H9 (cell line): Measurements from ENCODE around the gene HAL. TPM values are rescaled to one million over a fixed set of nuclear protein-coding genes. Genes with fewer than 3 reads are reported as not detected.

Source experiments
- DNase-seq: peaks from one replicate; pipeline ENCODE4 v3.0.0-alpha.2; 2017
- H2AFZ ChIP-seq: one replicate; pipeline ENCODE4 v1.6.1; 2013; ENCODE audit warnings: mild to moderate bottlenecking, low read length, control low read depth, moderate library complexity
- H2AK5ac ChIP-seq: 2 replicates; pipeline ENCODE4 v1.6.1; 2013; ENCODE audit warnings: low read length, control low read depth, mixed read lengths; ENCODE audit not compliant: insufficient read length
- H2BK120ac ChIP-seq: one replicate; pipeline ENCODE4 v1.6.1; 2013; ENCODE audit warnings: low read depth, mild to moderate bottlenecking, low read length, control low read depth, inconsistent platforms; ENCODE audit not compliant: poor library complexity, severe bottlenecking
- H2BK12ac ChIP-seq: 2 replicates; pipeline ENCODE4 v1.6.1; 2013; ENCODE audit warnings: low read length, control low read depth, mixed read lengths, low read depth; ENCODE audit not compliant: insufficient read length
- H2BK15ac ChIP-seq: 2 replicates; pipeline ENCODE4 v1.6.1; 2013; ENCODE audit warnings: low read depth, low read length, control low read depth
- H2BK20ac ChIP-seq: one replicate; pipeline ENCODE4 v1.6.1; 2013; ENCODE audit warnings: low read depth, mild to moderate bottlenecking, low read length, control low read depth, inconsistent platforms; ENCODE audit not compliant: poor library complexity, severe bottlenecking
- H2BK5ac ChIP-seq: 2 replicates; pipeline ENCODE4 v1.6.1; 2013; ENCODE audit warnings: low read length, control low read depth, mixed read lengths; ENCODE audit not compliant: insufficient read length
- H3K14ac ChIP-seq: 2 replicates; pipeline ENCODE4 v1.6.1; 2013; ENCODE audit warnings: low read length, control low read depth; ENCODE audit not compliant: insufficient read depth
- H3K18ac ChIP-seq: 2 replicates; pipeline ENCODE4 v1.6.1; 2013; ENCODE audit warnings: low read depth, mild to moderate bottlenecking, mixed read lengths, low read length, control low read depth; ENCODE audit not compliant: insufficient read length
- H3K23ac ChIP-seq: 2 replicates; pipeline ENCODE4 v1.6.1; 2013; ENCODE audit warnings: low read length, control low read depth, mixed read lengths, low read depth; ENCODE audit not compliant: insufficient read length
- H3K23me2 ChIP-seq: 2 replicates; pipeline ENCODE4 v1.6.1; 2013; ENCODE audit warnings: low read depth, mild to moderate bottlenecking, mixed read lengths, low read length, control low read depth; ENCODE audit not compliant: insufficient read length, poor library complexity, severe bottlenecking
- H3K27ac ChIP-seq: 2 replicates; pipeline ENCODE4 v1.5.1; 2013; ENCODE audit warnings: low read length, control low read depth, mixed read lengths, low read depth; ENCODE audit not compliant: insufficient read length
- H3K27me3 ChIP-seq: 2 replicates; pipeline ENCODE4 v1.6.1; 2013; ENCODE audit warnings: low read length, control low read depth, inconsistent platforms; ENCODE audit not compliant: insufficient read depth
- H3K4ac ChIP-seq: 2 replicates; pipeline ENCODE4 v1.6.1; 2013; ENCODE audit warnings: low read depth, mild to moderate bottlenecking, control low read depth, inconsistent platforms, low read length, moderate library complexity
- H3K4me1 ChIP-seq: 2 replicates; pipeline ENCODE4 v1.6.1; 2013; ENCODE audit warnings: low read length, control low read depth, inconsistent platforms; ENCODE audit not compliant: insufficient read depth
- H3K4me2 ChIP-seq: 2 replicates; pipeline ENCODE4 v1.6.1; 2013; ENCODE audit warnings: low read length, control low read depth, mixed read lengths; ENCODE audit not compliant: insufficient read length, insufficient read depth
- H3K56ac ChIP-seq: 2 replicates; pipeline ENCODE4 v1.6.1; 2013; ENCODE audit warnings: low read depth, mild to moderate bottlenecking, mixed read lengths, low read length, control low read depth; ENCODE audit not compliant: insufficient read length
- H3K79me1 ChIP-seq: 2 replicates; pipeline ENCODE4 v1.6.1; 2013; ENCODE audit warnings: low read depth, mild to moderate bottlenecking, moderate library complexity, low read length, control low read depth, inconsistent platforms; ENCODE audit not compliant: insufficient read depth, poor library complexity, severe bottlenecking
- H3K79me2 ChIP-seq: 2 replicates; pipeline ENCODE4 v1.6.1; 2013; ENCODE audit warnings: low read length, control low read depth, inconsistent platforms; ENCODE audit not compliant: insufficient read depth
- H3K9ac ChIP-seq: 2 replicates; pipeline ENCODE4 v1.6.1; 2013; ENCODE audit warnings: low read length, control low read depth, mixed read lengths; ENCODE audit not compliant: insufficient read length; ENCODE audit errors: extremely low read depth
- H3K9me3 ChIP-seq: one replicate; pipeline ENCODE4 v1.6.1; 2013; ENCODE audit warnings: low read depth, low read length, inconsistent platforms; ENCODE audit not compliant: control insufficient read depth
- H3T11ph ChIP-seq: one replicate; pipeline ENCODE4 v1.6.1; 2013; ENCODE audit warnings: mild to moderate bottlenecking, low read length, control low read depth, inconsistent platforms
- H4K20me1 ChIP-seq: one replicate; pipeline ENCODE4 v1.6.1; 2013; ENCODE audit not compliant: control insufficient read depth, insufficient read length, insufficient read depth
- H4K5ac ChIP-seq: 2 replicates; pipeline ENCODE4 v1.6.1; 2013; ENCODE audit warnings: low read depth, mild to moderate bottlenecking, mixed read lengths, low read length, control low read depth; ENCODE audit not compliant: insufficient read length
- H4K8ac ChIP-seq: replicated peaks from 2 replicates; pipeline ENCODE4 v1.6.1; 2013; ENCODE audit warnings: low read length, control low read depth, mixed read lengths, low read depth; ENCODE audit not compliant: insufficient read length
- H4K91ac ChIP-seq: 2 replicates; pipeline ENCODE4 v1.6.1; 2013; ENCODE audit warnings: low read depth, mild to moderate bottlenecking, moderate library complexity, mixed read lengths, low read length, control low read depth; ENCODE audit not compliant: insufficient read length
- H3K27ac Mint-ChIP-seq, 3 experiments: 2 replicates in 2 of 3; 3 replicates in 1 of 3; pipeline ENCODE4 v1.8.0; 2020 to 2021; ENCODE audit warnings: mixed read lengths in 3 of 3, mild to moderate bottlenecking in 1 of 3, moderate library complexity in 1 of 3
- H3K27me3 Mint-ChIP-seq: 2 replicates; pipeline ENCODE4 v1.8.0; 2021; ENCODE audit warnings: low read depth, mild to moderate bottlenecking, moderate library complexity, mixed read lengths
- H3K36me3 Mint-ChIP-seq, 3 experiments: 2 replicates in 2 of 3; 3 replicates in 1 of 3; pipeline ENCODE4 v1.8.0; 2020 to 2021; ENCODE audit warnings: low read depth in 3 of 3, mixed read lengths in 3 of 3; ENCODE audit not compliant: insufficient read depth in 1 of 3
- H3K4me1 Mint-ChIP-seq, 2 experiments: 2 replicates each; pipeline ENCODE4 v1.8.0; 2020; ENCODE audit warnings: mixed read lengths in 2 of 2
- H3K4me3 Mint-ChIP-seq, 2 experiments: 2 replicates in 1 of 2; 3 replicates in 1 of 2; pipeline ENCODE4 v1.8.0; 2020 to 2021; ENCODE audit warnings: mild to moderate bottlenecking in 2 of 2, mixed read lengths in 2 of 2, moderate library complexity in 1 of 2
- H3K9me3 Mint-ChIP-seq, 2 experiments: 2 replicates in 1 of 2; 3 replicates in 1 of 2; pipeline ENCODE4 v1.8.0; 2020; ENCODE audit warnings: mild to moderate bottlenecking in 2 of 2, mixed read lengths in 2 of 2, moderate library complexity in 1 of 2
- CTCF ChIP-seq: fragments of 200-600 bp; sonication (generic); conservative IDR thresholded peaks from 3 replicates; pipeline ENCODE4 v1.8.0; 2021; ENCODE audit warnings: antibody characterized with exemption, mild to moderate bottlenecking
- WGBS: extraction: QIAGEN DNeasy Blood & Tissue Kit; methylation state at CpG from one replicate; pipeline ENCODE4 v1.1.7; 2013; ENCODE audit warnings: missing lambda C conversion rate, low lambda C conversion rate, mixed read lengths; ENCODE audit not compliant: insufficient read length; ENCODE audit errors: extremely low coverage; 5-methylcytosine and 5-hydroxymethylcytosine counted together
- total RNA-seq: library from RNA; stranded (reverse); gene quantifications from 2 replicates; pipeline ENCODE4 v1.2.1, GENCODE V29; 2021

The HAL gene
- total RNA-seq, 1 experiment from 2014 or later = 0.35 TPM

GRCh38 chr12:96044943-96045290 is 48.8 kb upstream of the HAL start:
- H3K4ac ChIP-seq = no peak overlapping the region
- no peaks in the 10 kb centered on the region for H3K27me3 Mint-ChIP-seq

More at GRCh38 chr12:96044943-96045290, 48.8 kb upstream of the HAL start:
- H3T11ph ChIP-seq = no peak overlapping the region
- no peak overlapping the region for H3K4me3 Mint-ChIP-seq
- H2BK12ac ChIP-seq = no peak overlapping the region
- H2BK15ac ChIP-seq = no peak overlapping the region; the same call in 1 of the 2 replicates
- no peak overlapping the region for H3K23ac ChIP-seq
- H3K4me1 ChIP-seq = no peaks in the 10 kb centered on the region
- H4K8ac ChIP-seq = no peak overlapping the region
- DNase-seq = no peak
- H4K20me1 ChIP-seq = no peaks in the 10 kb centered on the region
- no peak overlapping the region for H2BK20ac ChIP-seq
- no peak overlapping the region for H3K4me2 ChIP-seq
- H3K56ac ChIP-seq = no peak overlapping the region
- no peak for TF ChIP-seq CTCF
- WGBS = no CpG with 5 or more reads among the region's 2 CpGs
- no peaks in the 10 kb centered on the region for H3K79me2 ChIP-seq
- H3K27ac ChIP-seq = no peak overlapping the region
- H3K9me3 Mint-ChIP-seq = no peaks in the 10 kb centered on the region
- no peak overlapping the region for H2AK5ac ChIP-seq
- no peaks in the 10 kb centered on the region for H3K9me3 ChIP-seq
- no peak overlapping the region for H2AFZ ChIP-seq
- H2BK120ac ChIP-seq = no peak overlapping the region
- H3K18ac ChIP-seq = no peak overlapping the region
- no peak overlapping the region for H3K14ac ChIP-seq
- no peak overlapping the region for H4K91ac ChIP-seq
- H4K5ac ChIP-seq = no peak overlapping the region
- no peaks in the 10 kb centered on the region for H3K27me3 ChIP-seq
- no peaks in the 10 kb centered on the region for H3K79me1 ChIP-seq
- H3K9ac ChIP-seq = no peak overlapping the region
- no peak overlapping the region; a peak in 1 of 7 replicates for H3K27ac Mint-ChIP-seq
- no peaks in the 10 kb centered on the region for H3K36me3 Mint-ChIP-seq
- no peaks in the 10 kb centered on the region for H3K23me2 ChIP-seq
- no peaks in the 10 kb centered on the region for H3K4me1 Mint-ChIP-seq
- H2BK5ac ChIP-seq = no peak overlapping the region
